HG03103 (cell line): ENCODE measurements around the gene HSPB2.
"Not testable (repeated sequence)": the region's sequence is repeated elsewhere in the genome, so short reads cannot be mapped to it uniquely, and the experiment has no call there.

ENCODE experiments used
- ATAC-seq: cut with Tn5 transposase; IDR thresholded peaks from one replicate; pipeline ENCODE4 v1.9.1; 2021; ENCODE audit warnings: low read depth; ENCODE audit not compliant: unreplicated experiment

Gene HSPB2

DNA sequence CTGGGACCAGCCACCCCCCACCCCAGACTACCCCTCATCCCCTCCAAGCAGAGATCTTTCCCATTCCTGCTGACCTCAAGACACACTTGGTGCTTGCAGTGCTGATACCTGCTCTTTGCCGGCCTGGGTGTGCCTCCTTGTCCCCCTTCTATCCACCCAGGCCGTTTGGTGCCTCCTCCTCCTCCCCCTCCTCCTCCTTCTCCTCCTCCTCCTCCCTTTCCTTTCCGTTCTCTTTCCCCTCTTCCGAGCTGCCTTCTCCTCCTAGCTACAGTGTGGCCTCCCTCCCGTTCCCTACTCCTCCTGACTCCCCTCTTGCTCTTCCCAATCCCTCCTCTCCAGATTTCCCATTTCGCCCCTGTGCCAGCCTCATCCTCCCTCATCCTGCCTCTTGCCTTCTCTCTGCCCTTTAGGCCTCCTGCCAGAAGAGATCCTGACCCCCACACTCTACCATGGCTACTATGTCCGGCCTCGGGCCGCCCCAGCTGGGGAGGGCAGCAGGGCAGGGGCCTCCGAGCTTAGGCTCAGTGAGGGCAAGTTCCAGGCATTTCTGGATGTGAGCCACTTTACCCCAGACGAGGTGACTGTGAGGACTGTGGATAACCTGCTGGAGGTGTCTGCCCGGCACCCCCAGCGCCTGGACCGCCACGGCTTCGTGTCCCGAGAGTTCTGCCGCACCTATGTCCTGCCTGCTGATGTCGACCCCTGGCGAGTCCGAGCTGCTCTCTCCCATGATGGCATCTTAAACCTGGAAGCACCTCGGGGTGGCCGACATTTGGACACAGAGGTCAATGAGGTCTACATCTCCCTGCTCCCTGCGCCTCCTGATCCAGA is 712 bp downstream of the HSPB2 start:
- no peak for ATAC-seq

DNA sequence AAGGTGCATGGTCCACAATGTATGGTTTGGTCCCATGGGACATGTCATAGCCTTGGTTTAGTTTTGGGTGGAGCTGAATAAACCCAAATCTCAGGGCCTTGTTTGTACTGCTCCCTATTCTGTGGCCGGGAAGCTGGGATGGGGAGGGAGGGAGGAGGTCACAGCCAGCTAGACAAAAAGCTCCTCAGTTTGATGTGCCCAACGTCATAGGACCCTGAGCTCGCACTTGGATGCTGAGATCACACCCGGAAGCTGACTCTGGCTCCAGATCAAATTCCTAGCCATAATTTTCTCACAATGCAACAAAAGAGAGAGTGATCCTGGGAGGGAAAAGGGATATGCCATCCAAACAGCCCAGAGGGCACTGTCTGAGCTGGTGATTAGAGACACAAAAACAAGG is 1.5 kb downstream of the HSPB2 start:
- no peak for ATAC-seq

DNA sequence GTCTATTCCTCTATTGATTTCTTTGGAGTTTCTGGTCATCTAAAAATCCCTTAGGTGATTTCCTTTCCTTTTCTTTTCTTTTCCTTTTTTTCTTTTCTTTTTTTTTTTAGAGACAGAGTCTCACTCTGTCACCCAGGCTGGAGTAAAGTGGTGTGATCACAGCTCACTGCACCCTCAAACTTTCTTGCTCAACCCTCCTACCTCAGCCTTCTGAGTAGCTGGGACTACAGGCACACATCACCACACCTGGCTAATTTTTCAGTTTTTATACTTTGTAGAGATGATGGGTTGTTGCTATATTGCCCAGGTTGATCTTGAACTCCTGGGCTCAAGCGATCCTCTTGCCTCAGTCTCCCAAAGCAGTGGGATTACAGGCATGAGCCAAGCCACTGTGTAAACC is 4.2 kb downstream of the HSPB2 start:
- ATAC-seq, result no peak

DNA sequence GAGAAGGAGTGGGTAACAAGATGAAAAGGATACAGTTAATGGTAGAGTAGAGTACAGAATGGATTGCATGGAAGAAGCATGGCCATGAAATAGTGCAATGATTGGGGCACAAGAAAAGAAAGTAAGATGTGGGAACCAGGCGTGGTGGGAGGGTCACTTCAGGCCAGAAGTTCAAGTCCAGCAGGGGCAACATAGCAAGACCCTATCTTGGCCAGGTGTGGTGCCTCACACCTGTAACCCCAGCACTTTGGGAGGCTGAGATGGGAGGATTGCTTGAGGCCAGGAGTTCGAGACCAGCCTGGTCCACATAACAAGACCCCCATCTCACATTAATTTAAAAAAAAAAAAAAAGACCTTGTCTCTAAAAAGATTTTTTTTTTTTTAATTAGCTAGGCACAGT is 4.8 kb downstream of the HSPB2 start:
- ATAC-seq, result no peak

DNA sequence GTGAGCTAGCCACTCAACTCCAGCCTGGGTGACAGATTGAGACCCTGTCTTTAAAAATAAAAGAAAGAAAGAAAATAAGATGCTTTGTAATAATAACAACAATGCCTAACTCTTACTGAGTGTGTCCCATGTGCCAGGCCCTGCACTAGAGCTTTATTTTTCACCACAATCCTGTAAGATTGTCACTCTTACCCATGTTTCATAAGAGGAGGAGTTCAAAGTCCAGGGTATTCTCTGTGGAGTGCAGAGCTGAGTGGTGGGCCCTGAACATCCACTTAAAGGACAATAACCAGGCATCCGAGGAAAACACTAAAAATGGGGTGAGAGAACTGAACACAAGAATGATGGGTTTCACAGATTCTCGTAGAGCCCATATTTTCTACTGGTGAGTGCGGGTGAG is 5.3 kb downstream of the HSPB2 start:
- no peak for ATAC-seq

DNA sequence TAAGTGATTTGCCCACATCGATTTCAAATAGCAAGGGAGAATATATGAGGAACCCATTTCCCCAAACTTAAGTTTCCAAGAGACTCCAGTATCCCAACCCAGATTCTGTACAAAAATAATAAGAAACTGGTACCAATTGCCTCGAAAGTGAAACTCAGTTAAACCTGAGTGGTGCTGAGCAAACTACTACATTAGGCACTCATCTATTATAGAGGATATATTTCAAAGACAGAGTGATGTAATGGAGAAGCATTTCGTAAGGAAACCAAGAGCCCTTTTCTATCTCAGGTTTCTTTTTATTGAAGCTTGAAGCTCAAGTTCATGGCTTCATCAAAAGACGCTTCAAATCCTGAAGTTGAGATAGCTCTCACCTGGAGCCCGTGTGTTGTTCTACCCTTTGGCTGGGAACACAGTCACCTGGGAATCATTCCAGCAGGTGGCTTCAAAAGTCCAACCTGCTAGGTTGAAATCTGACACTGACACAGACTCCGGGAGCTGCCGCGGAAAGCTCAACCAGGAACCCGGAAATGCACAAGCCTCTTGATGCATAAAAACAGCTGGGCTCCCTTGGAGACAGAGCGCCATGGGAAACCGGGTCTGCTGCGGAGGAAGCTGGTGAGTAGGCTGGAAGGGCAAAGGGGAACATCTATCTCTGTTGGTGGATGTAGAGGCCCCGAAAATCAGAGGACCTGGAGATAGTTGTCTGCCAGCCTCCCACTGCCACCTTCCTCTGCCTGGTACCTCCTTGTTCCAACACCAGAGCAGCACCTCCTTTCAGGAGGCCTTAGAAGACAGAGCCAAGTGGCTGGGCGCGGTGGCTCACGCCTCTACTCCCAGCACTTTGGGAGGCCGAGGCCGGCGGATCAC is 6.1 kb downstream of the HSPB2 start, which contains the start of gene C11orf52:
Gene C11orf52, plus strand, starts transcription at position 524 of the 867 bp plus-strand sequence. Its CDS starts 60 bp downstream, at position 584.
- no peak for ATAC-seq

DNA sequence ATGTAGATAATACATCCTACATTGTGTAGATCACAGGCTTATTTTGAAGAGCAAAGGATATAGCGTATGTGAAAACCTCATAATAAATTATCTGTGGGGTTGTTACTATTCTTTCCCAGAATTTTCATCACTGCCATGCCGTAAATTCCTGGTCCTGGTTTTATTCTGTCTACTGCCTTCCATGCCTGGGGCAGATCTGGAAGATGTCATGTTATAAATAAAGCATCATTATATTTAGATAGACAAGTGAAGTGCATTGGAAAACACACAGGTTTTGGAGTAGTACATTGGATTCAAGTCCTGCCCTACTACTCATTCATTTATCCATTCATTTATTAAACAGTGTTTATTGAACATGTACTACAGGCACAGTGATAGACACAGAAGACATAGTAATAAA is 8.4 kb downstream of the HSPB2 start:
- ATAC-seq, result no peak

DNA sequence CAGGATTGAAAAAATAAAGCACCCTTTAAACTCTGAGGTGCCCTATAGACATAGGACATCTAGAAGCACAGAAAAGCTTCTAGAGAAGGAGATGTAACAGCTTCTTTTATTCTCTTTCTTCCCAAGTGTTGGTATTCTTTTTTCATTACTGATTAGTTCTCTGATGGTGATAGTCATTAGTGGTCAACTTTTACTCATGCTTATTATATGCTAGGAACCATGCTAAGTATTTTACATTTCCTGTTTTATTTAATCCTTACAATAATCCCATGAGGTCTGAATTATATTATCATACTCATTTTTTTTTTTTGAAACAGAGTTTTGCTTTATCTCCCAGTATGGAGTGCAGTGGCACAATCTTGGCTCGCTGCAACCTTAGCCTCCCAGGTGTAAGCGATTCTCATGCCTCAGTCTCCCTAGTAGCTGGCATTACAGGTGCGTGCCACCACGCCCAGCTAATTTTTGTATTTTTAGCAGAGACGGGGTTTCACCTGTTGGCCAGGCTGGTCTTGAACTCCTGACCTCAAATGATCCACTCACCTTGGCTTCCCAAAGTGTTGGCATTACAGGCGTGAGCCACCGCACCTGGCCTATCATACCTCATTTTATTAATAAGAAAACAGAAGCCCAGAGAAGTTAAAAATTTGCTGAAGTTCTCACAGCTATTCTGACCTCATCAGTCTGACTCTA is 9.2 kb downstream of the HSPB2 start:
- ATAC-seq, result no peak

DNA sequence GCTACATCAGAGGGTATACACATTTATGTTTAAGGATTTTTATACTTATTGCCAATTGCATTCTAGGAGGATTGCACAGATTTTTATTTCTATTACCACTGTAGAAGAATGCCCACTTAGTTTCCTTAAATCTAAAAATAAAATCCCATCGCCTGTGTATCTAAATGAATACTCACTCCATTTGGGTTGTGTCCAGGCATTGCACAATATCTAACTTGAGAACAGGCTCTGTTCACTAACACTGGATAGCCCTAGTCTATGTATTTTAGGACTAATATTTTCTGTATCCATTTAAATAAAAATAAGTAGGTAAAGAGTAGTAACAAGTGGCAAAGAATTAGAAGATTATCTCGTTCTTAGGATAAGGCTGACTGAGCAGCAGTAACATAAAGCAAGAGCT is 10.3 kb downstream of the HSPB2 start:
- no peak for ATAC-seq

DNA sequence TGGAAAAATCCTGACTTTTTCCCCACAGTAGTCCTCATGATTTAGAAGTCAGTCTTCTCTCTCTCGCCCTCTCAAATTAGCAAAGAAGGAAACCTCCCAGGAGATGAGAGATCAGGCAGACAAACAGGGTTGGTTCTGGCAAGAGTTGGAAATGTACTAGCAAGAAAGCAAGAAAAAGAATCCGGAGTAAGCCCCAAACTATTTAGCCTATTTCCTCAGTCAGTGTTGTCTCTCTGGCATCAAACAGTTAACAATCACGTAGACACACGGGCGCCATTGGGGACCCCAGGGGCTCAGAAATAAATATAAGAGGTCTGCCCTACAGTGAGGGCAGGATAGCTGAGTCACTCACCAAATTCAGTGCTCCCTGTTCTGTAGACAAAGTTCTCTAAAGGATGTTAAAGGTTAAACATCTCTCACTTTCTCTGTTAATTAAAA is 10.8 kb downstream of the HSPB2 start:
- no peak for ATAC-seq

DNA sequence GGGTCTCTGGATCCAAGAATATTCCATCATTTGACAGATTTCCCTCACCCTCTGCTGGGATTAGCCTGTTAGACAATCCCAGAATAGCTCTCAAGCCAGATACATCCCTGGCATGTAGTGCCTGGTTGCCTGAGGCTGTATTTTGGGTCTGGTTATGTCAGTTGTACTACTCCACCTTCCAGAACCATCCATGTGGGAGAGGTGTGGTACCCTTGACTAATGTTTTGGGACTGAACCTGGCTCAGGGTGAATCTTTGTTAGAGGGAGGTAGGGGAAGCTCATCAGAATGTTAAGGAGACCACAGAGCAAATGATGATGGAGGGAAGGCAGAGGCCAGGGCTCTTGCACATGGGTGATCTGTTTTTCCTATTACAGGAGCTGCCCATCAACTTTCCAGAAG is 11.4 kb downstream of the HSPB2 start:
- ATAC-seq, result no peak

DNA sequence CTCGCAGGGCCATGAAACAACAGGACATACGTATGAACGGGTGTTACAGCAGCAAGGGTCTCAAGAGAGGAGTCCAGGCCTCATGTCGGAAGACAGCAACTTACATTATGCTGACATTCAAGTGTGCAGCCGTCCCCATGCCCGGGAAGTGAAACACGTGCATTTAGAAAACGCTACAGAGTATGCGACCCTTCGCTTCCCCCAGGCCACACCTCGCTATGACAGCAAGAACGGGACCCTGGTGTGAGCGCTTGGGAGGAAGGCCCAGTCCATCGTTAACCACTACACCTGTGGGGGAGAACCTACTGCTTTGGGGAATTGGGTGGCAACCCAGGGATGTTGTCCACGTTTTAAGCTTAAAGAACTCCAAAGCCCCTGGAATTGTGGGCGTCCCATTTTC is 13.4 kb downstream of the HSPB2 start:
- no peak for ATAC-seq

DNA sequence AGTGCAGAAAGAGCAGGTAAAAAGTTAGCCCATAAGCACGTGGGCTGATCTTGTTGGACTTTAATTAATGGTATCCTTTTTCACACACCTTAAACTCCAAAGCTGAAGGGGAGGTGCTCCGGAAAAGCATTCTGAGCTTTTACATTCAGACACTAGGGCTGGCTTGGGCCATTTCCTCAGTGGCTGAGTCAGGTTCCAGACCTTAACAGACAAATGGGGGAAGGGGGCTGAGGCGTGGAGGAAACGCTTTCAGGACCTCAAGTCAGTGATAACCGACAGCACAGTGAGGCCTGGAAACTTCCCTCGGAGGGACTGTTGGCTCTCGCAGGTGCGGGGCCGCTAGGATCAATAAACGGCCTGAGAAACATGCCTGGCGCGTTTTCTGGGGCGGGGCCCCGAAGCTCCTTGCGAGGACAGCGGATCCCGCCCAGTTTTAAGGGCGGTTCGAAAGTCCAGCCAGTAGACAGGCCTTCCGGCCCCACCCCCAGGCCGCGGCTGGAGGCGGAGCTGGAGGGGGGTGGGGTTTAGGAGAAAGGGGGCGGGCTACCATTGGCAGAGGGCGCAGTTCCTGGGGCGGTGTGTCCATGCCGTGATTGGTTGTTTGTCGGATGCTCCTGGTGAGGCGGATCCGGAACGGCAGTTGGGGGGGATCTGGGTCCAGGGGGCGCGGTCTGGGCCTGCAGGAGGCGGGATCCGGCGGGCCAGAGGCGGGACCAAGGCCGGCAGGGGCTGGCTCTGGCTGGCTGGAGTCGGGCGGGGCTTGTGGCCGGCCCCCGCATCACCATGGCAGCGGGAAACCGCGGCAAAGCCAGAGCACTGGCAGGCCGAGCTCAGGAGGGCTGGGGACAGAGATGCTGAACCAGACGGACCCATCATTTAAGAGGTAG is 14.2 kb downstream of the HSPB2 start:
- ATAC-seq, result peak; percentile 88

DNA sequence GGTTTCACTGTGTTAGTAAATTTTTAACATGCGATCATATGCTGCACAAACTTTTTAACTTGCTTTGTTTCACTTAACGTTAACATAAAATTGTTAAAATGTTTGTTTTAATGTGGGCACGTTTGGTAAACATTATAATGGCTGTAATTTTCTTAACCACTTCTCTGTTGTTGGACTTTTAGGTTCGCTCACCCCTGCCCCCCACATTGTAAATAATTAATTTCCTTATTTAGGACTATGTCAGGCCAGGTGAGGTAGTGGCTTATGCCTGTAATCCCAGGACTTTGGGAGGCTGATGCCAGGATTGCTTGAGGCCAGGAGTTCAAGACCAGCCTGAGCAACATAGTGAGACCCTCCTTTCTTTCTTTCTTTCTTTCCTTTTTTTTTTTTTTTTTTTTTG is 17.9 kb downstream of the HSPB2 start:
- ATAC-seq, result no peak

DNA sequence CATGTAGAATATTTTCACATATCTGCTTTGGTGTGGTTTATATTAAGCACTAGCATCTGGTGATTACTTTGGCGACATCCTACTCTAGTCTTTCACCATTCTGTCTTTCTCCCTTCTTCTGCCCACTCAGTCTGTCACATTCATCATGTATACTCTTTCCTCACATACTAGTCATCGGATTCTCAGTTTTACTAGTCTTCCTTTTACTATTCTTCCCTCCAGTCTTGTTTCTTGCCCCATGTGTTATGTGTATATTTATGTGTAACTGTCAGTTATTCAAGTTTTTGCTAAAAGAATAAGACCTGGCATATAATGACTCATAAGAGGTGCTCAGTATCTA is 20.0 kb downstream of the HSPB2 start:
- no peak for ATAC-seq

DNA sequence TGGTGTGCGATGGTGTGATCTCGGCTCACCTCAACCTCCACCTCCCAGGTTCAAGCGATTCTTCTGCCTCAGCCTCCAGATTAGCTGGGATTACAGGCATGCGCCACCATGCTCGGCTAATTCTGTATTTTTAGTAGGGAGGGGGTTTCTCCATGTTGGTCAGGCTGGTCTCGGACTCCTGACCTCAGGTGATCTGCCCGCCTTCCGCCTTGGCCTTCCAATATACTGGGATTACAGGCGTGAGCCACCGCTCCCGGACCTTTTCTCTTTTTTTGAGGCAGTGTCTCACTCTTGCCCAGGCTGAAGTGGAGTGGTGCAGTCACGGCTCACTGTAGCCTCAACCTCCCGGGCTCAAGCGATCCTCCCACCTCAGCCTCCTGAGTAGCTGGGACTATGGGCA is 20.6 kb downstream of the HSPB2 start:
- ATAC-seq, result not testable (repeated sequence)

DNA sequence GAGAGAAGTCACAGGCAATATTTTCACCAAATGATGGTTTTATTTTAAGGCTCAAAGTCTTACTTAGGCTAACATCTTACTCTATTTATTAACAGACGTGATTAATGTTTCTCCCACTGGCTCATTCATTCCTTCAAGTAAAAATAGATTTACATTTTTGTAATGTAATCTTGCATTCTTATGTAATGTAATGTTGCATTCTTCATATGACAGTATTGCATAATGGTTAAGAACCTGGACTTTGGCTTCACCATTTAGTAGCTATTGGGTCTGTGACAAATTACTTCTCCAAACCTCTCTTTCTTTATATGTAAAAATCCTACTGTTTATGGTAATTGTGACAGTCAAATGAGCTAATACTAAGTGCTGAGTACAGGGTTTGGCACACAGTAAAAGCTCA is 21.3 kb downstream of the HSPB2 start:
- ATAC-seq, result no peak

DNA sequence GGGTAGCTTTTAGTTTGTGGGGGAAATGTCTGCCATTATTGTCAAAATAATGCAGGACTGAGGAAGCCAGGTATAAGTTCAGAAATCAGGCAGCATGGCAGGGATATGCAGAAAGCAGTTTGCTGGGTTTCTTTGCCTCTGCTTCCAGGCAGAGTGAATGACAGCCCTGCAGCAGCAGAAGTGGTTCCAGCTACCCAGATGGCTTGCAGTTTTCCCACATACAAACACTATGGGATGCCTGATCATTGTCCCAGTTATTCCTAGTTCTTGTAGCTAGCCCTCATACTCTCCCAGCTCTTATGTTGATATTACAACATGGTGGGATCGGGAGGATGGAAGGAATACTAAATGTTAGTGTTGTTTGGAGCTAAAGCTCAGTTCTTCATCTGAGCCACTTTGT is 21.8 kb downstream of the HSPB2 start:
- no peak for ATAC-seq

DNA sequence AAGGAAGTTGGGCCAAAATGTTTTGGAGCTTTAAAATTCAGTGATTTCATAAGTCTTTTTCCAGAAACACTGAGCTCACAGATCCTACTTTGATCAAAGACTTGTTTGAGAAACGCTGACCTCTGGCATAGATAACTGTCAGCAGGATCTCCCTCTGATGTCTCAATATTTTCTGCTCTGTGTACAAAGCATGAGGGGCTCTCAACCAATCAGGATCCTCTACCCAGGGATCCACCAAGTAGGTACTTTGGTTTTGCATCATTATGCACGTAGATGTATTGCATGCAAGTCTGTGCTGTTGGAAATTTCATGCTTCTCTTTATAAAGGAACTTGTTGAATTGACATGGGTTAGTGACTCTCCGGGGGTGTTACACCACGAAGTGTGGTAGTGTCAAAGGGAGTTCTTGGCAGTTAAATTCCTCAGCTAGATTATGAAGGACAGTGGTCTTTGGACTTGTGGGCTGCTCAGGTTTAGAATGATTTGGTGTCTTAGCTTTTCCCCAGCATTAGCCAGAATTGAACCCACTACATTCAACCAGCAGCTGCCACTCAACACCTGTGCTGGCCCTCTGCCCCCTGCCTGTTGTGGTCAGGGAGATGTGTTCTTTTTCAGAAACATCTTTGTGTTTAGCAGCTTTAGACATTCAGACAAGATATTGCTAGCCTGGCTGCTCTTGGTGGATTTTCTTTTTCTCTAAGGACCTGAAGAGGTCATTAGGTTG is 22.9 kb downstream of the HSPB2 start:
- no peak for ATAC-seq
